ENCODE measurements around the gene PRDM16. TPM values are rescaled to one million over a fixed set of nuclear protein-coding genes. Genes with fewer than 3 reads are reported as not detected.

PRDM16 gene
- total RNA-seq, 4 donors from 2014 or later = 0.08 to 0.19 (median 0.12) TPM

DNA sequence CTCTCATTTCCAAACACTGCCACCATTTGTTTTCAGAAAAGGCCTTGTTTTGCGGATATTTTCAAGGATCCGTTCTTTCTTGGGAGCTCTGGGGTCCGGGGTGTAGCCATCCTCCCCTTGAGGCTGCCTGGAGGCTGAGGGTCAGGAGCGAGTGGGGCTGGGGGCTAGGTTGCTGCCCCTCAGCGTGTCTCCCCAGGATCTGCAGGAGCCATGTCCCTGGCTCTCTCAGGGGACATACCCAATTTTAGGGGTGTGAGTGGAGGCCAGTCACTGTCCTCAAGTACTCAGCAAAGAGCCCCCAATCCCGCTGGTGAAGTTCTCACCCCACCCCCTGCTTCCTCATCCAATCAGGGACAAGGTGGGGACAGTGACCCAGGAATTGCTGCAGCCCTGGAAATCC, 15.0 kb upstream of the PRDM16 start:
- WGBS, 2 donors = 50 to 89% methylated on average over 1 to 5 of the region's 6 CpGs
- H3K4me3 ChIP-seq = no peak overlapping the region
- TF ChIP-seq POLR2A (IDR thresholded peaks at IDR 0.05) = no peak
- TF ChIP-seq, protein P1, sequence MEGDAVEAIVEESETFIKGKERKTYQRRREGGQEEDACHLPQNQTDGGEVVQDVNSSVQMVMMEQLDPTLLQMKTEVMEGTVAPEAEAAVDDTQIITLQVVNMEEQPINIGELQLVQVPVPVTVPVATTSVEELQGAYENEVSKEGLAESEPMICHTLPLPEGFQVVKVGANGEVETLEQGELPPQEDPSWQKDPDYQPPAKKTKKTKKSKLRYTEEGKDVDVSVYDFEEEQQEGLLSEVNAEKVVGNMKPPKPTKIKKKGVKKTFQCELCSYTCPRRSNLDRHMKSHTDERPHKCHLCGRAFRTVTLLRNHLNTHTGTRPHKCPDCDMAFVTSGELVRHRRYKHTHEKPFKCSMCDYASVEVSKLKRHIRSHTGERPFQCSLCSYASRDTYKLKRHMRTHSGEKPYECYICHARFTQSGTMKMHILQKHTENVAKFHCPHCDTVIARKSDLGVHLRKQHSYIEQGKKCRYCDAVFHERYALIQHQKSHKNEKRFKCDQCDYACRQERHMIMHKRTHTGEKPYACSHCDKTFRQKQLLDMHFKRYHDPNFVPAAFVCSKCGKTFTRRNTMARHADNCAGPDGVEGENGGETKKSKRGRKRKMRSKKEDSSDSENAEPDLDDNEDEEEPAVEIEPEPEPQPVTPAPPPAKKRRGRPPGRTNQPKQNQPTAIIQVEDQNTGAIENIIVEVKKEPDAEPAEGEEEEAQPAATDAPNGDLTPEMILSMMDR (IDR thresholded peaks at IDR 0.05) = no peak
- H3K36me3 ChIP-seq = no peaks in the 10 kb centered on the region
- H3K27me3 ChIP-seq = peaks cover 0 to 84% (median 0%) of the 10 kb centered on the region in 4 donors
- no peaks in the 10 kb centered on the region for H3K4me1 ChIP-seq
- no peaks in the 10 kb centered on the region for H3K9me3 ChIP-seq
- intact Hi-C loops (cut with DNase I) = no loop called here
- no peak overlapping the region for H3K27ac ChIP-seq
- no peak for DNase-seq

DNA sequence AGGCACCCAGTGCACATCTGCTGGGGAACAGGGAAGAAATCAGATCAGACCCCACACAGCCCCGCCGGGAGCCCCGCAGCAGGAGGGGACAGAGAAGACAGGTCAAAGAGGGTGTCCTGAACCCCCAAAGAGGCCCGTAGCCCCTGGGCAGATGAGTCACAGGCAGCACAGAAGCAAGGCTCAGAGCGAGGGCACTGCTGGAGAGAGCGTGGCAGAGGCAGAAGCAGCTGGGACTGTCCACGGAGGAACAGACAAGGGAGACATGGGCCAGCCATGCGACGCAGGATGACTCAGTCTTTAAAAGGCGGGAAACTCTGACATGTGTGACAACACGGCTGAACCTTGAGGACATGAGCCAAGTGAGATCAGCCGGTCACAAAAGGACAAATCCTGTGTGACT, 14.5 kb upstream of the PRDM16 start:
- Histone ChIP-seq H3K9me3 (no peaks in the 10 kb centered on the region), H3K27ac (no peak overlapping the region), H3K36me3 (no peaks in the 10 kb centered on the region), H3K4me3 (no peak overlapping the region), H3K27me3 (peaks cover 0 to 83% (median 0%) of the 10 kb centered on the region in 4 donors), H3K4me1 (no peaks in the 10 kb centered on the region)
- no peak for DNase-seq
- TF ChIP-seq, protein P1 (IDR thresholded peaks at IDR 0.05) = no peak
- TF ChIP-seq POLR2A (IDR thresholded peaks at IDR 0.05) = no peak
- intact Hi-C loops (cut with DNase I) = no loop called here
- WGBS, 2 donors = 49 to 67% methylated on average over 9 to 10 of the region's 12 CpGs

DNA sequence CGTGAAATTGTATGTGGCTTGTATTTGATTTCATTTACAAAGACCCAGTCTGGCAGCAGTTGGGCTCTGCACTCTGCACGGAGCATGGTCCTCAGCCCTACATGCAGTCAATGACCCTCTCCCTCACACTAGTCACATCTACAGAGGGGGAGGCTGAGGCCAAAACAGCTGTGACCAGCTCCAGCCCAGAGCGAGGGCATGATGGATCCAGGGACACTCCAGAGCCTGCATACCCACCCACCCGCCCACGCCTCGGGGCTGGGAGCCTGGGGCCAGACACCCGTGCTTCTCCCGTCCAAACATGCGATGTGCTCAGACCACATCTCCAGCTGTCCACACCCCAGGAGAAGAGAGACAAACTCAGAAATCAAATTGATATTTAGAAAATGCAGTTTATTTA, 14.0 kb upstream of the PRDM16 start:
- Histone ChIP-seq H3K27ac (no peak overlapping the region), H3K9me3 (no peaks in the 10 kb centered on the region), H3K4me3 (no peak overlapping the region), H3K27me3 (peaks cover 0 to 85% (median 0%) of the 10 kb centered on the region in 4 donors), H3K4me1 (no peaks in the 10 kb centered on the region), H3K36me3 (no peaks in the 10 kb centered on the region)
- WGBS, 2 donors = 59 to 82% methylated on average over 2 to 6 of the region's 9 CpGs
- no peak for DNase-seq
- intact Hi-C loops (cut with DNase I) = no loop called here
- TF ChIP-seq POLR2A (IDR thresholded peaks at IDR 0.05) = no peak
- TF ChIP-seq, protein P1 (IDR thresholded peaks at IDR 0.05) = no peak

DNA sequence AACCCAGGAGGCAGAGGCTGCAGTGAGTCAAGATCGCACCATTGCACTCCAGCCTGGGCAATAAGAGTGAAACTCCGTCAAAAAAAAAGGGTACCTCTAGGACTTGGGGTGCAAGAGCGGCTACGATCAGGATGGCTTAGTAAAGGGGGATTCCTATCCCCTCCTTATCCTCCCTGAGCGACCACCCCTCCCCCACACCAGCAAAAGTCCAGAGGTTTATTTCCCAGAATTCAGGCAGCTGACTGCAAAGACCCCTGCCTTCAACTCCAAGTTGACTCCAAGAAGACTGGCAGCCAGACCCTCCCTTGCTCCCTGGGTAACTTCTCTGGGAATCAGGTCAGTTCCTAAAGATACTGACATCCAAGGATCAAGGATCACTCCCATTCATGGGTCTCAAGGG, 12.4 kb upstream of the PRDM16 start:
- H3K27me3 ChIP-seq = peaks cover 0 to 91% (median under 1%) of the 10 kb centered on the region in 4 donors
- H3K27ac ChIP-seq = no peak overlapping the region
- intact Hi-C loops (cut with DNase I) = no loop called here
- no peaks in the 10 kb centered on the region for H3K4me1 ChIP-seq
- TF ChIP-seq POLR2A (IDR thresholded peaks at IDR 0.05) = no peak
- TF ChIP-seq, protein P1 (IDR thresholded peaks at IDR 0.05) = no peak
- no peak for DNase-seq
- WGBS, 2 donors = 88 to 91% methylated on average over 5 of the region's 5 CpGs
- no peaks in the 10 kb centered on the region for H3K36me3 ChIP-seq
- no peak overlapping the region for H3K4me3 ChIP-seq
- H3K9me3 ChIP-seq = no peaks in the 10 kb centered on the region

DNA sequence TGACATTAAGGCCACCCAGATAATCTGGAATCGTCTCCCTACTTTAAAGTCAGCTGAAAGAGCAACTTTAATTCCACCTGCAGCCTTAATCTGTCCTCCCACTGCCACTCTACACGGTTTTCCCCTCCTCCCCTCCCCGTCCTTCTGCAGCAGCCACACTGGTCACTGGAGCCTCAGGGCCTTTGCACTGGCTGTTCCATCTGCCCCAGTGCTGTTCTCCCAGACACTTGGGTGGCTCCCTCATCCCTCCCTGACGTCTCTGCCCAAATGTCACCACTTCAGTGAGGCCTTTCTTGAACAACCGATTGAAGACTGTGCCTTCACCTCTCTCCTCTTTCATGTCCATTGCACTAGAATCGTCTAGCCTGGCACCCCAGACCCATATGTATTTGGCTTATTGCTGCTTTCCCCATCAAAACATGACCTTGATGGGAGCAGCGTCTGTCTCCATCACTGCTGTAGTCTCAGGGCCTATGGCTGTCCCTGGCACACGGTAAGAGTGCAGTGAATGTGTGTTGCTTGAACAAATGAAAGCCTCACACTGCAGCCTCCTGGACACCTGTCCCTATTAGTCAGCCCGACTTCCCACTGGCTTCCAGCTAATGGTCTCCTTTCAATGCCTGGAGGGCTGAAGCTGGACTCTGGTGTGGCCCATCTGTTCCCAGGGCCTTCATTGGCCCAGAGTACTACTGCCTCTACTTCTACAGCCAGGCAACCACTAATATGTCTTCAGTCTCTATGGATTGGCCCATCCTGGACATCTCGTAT, 10.6 kb upstream of the PRDM16 start:
- H3K4me1 ChIP-seq = peaks cover 1 to 12% (median 8%) of the 10 kb centered on the region in 3 donors
- no peak for DNase-seq
- intact Hi-C loops (cut with DNase I) = no loop called here
- H3K36me3 ChIP-seq = no peaks in the 10 kb centered on the region
- no peaks in the 10 kb centered on the region for H3K9me3 ChIP-seq
- H3K27me3 ChIP-seq = peaks cover 10 to 91% (median 14%) of the 10 kb centered on the region in 4 donors
- WGBS, 2 donors = 68 to 76% methylated on average over 10 of the region's 10 CpGs
- TF ChIP-seq, protein P1 (IDR thresholded peaks at IDR 0.05) = no peak
- TF ChIP-seq POLR2A (IDR thresholded peaks at IDR 0.05) = no peak
- H3K27ac ChIP-seq = no peak overlapping the region
- H3K4me3 ChIP-seq = no peak overlapping the region
